Body of pancreas (tissue), 4 donors: Measurements from ENCODE around the gene CORIN.

Experiments
- POLR2A ChIP-seq, 3 donors: fragments of 450-650 bp; IDR thresholded peaks; one replicate each; pipeline ENCODE4 v1.6.1; 2016; ENCODE audit warnings: antibody characterized with exemption in 3 of 3, mild to moderate bottlenecking in 2 of 3
- TF ChIP-seq, protein P1 (sequence below), 7 experiments: fragments of 450-650 bp in 4 of 7; fragments of 200-600 bp in 3 of 7; sonication (generic) in 3 of 7; IDR thresholded peaks; one replicate each; pipeline ENCODE4 v1.5.1; 2016 to 2019; ENCODE audit warnings: antibody characterized with exemption in 7 of 7

DNA sequence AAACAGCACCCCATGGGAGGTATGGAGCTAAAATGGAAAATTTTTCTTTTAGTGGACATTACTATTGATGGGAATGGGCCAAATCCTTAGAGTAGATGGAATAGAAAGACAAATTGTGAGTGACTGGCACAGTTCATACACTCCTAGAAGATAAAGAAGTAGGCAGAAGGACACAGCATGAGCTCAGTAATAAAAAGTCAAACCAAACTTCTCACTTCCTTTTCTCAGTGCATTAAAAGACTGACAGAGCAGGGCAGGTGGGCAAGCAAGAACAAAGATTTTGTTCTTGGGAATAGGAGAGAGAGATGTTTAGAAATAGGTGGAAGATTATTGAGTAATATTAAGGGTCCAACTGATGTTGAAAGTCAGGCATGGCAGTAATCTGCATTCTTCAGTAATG is 220.3 kb downstream of the CORIN start:
- TF ChIP-seq POLR2A (IDR thresholded peaks at IDR 0.05): no peak
- TF ChIP-seq, protein P1, sequence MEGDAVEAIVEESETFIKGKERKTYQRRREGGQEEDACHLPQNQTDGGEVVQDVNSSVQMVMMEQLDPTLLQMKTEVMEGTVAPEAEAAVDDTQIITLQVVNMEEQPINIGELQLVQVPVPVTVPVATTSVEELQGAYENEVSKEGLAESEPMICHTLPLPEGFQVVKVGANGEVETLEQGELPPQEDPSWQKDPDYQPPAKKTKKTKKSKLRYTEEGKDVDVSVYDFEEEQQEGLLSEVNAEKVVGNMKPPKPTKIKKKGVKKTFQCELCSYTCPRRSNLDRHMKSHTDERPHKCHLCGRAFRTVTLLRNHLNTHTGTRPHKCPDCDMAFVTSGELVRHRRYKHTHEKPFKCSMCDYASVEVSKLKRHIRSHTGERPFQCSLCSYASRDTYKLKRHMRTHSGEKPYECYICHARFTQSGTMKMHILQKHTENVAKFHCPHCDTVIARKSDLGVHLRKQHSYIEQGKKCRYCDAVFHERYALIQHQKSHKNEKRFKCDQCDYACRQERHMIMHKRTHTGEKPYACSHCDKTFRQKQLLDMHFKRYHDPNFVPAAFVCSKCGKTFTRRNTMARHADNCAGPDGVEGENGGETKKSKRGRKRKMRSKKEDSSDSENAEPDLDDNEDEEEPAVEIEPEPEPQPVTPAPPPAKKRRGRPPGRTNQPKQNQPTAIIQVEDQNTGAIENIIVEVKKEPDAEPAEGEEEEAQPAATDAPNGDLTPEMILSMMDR (IDR thresholded peaks at IDR 0.05): no peak
